ENCODE data around the gene B4GALNT4. TPM values are rescaled to one million over a fixed set of nuclear protein-coding genes. Genes with fewer than 3 reads are reported as not detected.
"Not testable (repeated sequence)": the region's sequence is repeated elsewhere in the genome, so short reads cannot be mapped to it uniquely, and the experiment has no call there.

B4GALNT4 gene
- total RNA-seq, 1 donor from 2014 or later: 1.5 TPM

DNA sequence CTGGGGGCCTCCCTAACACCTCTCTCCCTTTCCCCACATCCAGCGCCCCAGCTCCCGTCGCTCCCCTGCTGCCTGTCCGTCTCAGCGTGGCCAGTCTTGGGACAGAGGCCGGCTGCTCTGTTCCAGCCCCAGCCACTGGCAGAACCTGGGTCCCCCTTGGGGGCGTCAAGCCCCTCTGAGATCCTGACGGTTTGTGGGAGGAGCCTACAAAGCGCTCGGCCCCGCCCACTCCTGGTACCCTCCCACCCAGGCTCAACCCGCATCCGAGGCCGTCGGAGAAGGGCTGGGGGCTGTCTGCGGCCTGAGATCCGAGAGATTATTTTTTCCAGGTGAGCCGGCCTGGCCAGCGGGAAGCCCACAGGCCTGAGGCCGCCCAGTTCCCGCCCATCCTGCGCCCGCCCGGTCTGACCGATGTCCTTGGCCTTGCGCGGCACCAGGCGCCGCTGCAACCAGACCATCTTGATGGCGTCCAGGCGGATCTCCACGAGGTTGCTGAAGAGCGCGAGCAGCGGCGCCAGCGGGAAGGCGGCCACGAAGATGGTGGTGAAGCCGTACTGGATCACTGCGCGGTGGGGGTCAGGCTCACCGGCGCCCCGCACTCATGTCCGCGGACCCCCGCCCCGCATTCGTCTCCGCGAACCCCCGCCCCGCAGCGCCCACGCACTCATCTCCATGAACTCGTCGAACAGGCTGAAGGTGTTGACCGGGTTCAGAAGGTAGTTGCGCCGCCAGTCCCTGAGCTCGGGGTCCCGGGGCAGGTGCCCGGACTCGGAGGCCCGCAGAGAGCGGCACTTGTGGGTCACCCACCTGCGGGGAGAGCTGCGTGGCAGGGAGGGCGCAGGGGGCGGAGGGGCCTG lies 51.0 kb downstream of the B4GALNT4 start:
- H3K9me3 ChIP-seq (replicated peaks): no peaks in the 10 kb centered on the region
- DNase-seq: no peak
- H3K27me3 ChIP-seq (ENCODE audit: low read depth): peaks cover 86% of the 10 kb centered on the region
- no peak overlapping the region for H3K27ac ChIP-seq (replicated peaks)
- intact Hi-C loops (cut with micrococcal nuclease): no loop called here
- no peaks in the 10 kb centered on the region for H3K36me3 ChIP-seq
- TF ChIP-seq, protein P1, sequence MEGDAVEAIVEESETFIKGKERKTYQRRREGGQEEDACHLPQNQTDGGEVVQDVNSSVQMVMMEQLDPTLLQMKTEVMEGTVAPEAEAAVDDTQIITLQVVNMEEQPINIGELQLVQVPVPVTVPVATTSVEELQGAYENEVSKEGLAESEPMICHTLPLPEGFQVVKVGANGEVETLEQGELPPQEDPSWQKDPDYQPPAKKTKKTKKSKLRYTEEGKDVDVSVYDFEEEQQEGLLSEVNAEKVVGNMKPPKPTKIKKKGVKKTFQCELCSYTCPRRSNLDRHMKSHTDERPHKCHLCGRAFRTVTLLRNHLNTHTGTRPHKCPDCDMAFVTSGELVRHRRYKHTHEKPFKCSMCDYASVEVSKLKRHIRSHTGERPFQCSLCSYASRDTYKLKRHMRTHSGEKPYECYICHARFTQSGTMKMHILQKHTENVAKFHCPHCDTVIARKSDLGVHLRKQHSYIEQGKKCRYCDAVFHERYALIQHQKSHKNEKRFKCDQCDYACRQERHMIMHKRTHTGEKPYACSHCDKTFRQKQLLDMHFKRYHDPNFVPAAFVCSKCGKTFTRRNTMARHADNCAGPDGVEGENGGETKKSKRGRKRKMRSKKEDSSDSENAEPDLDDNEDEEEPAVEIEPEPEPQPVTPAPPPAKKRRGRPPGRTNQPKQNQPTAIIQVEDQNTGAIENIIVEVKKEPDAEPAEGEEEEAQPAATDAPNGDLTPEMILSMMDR (IDR thresholded peaks at IDR 0.05; ENCODE audit: borderline replicate concordance): no peak
- H3K4me1 ChIP-seq: peaks cover 27% of the 10 kb centered on the region
- H3K4me3 ChIP-seq: no peak overlapping the region

DNA sequence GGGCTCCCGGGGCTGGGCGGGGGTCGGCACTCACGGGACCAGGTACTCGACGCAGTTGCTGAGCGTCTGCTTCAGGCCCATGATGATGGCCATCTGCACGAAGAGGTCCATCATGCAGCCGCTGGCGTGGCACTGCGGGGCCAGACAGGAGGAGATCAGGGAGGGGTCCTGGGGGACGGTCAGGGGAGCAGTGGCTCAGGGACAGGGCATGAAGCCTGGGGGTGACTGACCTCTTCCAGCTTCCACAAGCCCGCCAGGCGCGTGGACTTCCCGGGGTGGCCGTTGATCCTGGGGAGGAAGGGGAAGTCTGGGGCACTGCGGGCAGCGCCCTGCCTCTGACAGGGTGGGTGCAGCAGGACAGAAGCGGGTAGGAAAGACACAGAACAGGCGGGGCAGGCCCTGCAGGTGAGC lies 51.6 kb downstream of the B4GALNT4 start:
- no peak overlapping the region for H3K4me3 ChIP-seq
- H3K27ac ChIP-seq (replicated peaks): no peak overlapping the region
- no peak for DNase-seq
- TF ChIP-seq, protein P1 (IDR thresholded peaks at IDR 0.05; ENCODE audit: borderline replicate concordance): no peak
- H3K27me3 ChIP-seq (ENCODE audit: low read depth): peaks cover 82% of the 10 kb centered on the region
- H3K9me3 ChIP-seq (replicated peaks): no peaks in the 10 kb centered on the region
- H3K4me1 ChIP-seq: peaks cover 21% of the 10 kb centered on the region
- intact Hi-C loops (cut with micrococcal nuclease): no loop called here
- H3K36me3 ChIP-seq: no peaks in the 10 kb centered on the region

DNA sequence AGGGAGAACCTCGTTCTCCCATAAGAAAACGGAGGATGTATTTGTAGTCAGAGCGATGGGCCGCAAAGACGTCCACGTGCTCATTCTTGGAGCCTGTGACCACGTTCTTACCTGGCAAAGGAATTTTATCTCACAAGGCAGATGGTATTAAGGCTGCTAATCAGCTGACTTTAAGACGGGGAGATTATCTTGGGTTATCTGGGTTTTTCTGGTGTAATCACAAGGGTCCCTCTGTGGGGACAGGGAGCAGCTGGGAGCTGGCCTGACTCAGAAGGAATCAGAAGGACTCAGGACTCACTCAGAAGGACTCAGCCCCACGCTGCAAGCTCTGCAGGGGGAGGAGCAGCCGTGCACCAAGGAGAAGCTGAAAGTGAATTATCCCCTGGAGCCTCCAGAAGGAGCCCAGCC lies 53.0 kb downstream of the B4GALNT4 start:
- intact Hi-C loops (cut with micrococcal nuclease): no loop called here
- DNase-seq: no peak
- Histone ChIP-seq H3K27me3 (ENCODE audit: low read depth) (peaks cover 82% of the 10 kb centered on the region), H3K27ac (replicated peaks) (no peak overlapping the region), H3K9me3 (replicated peaks) (no peaks in the 10 kb centered on the region), H3K4me3 (no peak overlapping the region), H3K4me1 (peaks cover 7% of the 10 kb centered on the region), H3K36me3 (no peaks in the 10 kb centered on the region)
- TF ChIP-seq, protein P1 (IDR thresholded peaks at IDR 0.05; ENCODE audit: borderline replicate concordance): no peak

DNA sequence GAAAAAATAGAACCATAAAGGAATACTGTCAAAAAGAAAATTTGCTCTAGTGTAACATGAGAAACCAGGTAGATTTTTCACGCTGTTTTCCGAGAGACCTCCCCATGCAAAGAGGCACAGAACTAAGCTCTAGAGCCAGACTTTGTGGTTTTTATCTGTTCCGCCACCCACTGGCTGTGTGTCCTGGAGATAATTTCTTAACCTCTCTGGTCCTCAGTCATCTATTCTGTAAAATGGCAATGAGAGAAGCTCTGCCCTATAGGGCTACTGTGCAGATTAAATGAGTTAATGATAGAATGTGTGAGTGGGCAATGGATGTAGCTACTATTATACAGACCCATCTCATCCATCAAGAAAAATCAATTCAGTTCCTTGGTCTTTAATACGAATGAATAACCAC lies 54.9 kb downstream of the B4GALNT4 start:
- H3K4me3 ChIP-seq: no peak overlapping the region
- H3K36me3 ChIP-seq: no peaks in the 10 kb centered on the region
- no peaks in the 10 kb centered on the region for H3K9me3 ChIP-seq (replicated peaks)
- TF ChIP-seq, protein P1 (IDR thresholded peaks at IDR 0.05; ENCODE audit: borderline replicate concordance): no peak
- intact Hi-C loops (cut with micrococcal nuclease): no loop called here
- peaks cover 73% of the 10 kb centered on the region for H3K27me3 ChIP-seq (ENCODE audit: low read depth)
- no peaks in the 10 kb centered on the region for H3K4me1 ChIP-seq
- no peak for DNase-seq
- H3K27ac ChIP-seq (replicated peaks): no peak overlapping the region

DNA sequence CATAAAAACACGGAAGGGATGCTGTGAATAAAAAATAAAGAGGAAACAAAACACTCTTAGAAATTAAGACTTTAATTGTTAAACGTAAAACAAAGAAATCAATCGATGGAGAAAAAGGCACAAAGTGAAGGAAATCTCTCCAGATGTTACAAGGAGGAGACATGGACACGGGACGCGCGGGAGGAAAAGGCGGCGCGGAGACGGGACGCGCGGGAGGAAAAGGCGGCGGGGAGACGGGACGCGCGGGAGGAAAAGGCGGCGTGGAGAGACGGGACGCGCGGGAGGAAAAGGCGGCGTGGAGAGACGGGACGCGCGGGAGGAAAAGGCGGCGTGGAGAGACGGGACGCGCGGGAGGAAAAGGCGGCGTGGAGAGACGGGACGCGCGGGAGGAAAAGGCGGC lies 55.5 kb downstream of the B4GALNT4 start:
- intact Hi-C loops (cut with micrococcal nuclease); H3K4me1 ChIP-seq; H3K27ac ChIP-seq (replicated peaks); H3K9me3 ChIP-seq (replicated peaks); H3K4me3 ChIP-seq; H3K36me3 ChIP-seq: not testable (repeated sequence)
- DNase-seq: peak; percentile 5
- H3K27me3 ChIP-seq (ENCODE audit: low read depth): peaks cover 71% of the 10 kb centered on the region

DNA sequence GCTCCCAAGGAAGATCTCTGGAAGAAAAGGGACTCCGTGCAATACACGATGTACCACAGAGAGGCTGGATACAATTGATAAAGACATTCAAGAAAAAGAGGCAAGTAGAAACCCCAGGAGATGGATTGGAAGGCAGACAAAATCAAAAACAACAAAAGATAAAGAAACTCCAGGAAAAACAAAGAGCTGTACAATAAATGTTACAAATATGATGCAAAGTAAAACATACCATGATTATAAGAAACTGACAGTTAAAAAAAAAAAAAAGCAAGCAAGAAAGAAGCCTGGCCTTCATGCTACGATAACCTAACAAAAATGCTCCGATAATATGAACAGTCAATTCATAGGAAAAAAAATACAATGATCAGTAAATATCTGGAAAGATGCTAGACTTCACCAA lies 56.0 kb downstream of the B4GALNT4 start:
- DNase-seq: no peak
- no peak overlapping the region for H3K27ac ChIP-seq (replicated peaks)
- no peak overlapping the region for H3K4me3 ChIP-seq
- TF ChIP-seq, protein P1 (IDR thresholded peaks at IDR 0.05; ENCODE audit: borderline replicate concordance): no peak
- no peaks in the 10 kb centered on the region for H3K36me3 ChIP-seq
- peaks cover 66% of the 10 kb centered on the region for H3K27me3 ChIP-seq (ENCODE audit: low read depth)
- H3K4me1 ChIP-seq: no peaks in the 10 kb centered on the region
- intact Hi-C loops (cut with micrococcal nuclease): no loop called here
- no peaks in the 10 kb centered on the region for H3K9me3 ChIP-seq (replicated peaks)
